ENCODE results near the gene PGC. TPM values are rescaled to one million over a fixed set of nuclear protein-coding genes. Genes with fewer than 3 reads are reported as not detected.

Gene PGC
- total RNA-seq, 1 donor from 2014 or later: not detected

DNA sequence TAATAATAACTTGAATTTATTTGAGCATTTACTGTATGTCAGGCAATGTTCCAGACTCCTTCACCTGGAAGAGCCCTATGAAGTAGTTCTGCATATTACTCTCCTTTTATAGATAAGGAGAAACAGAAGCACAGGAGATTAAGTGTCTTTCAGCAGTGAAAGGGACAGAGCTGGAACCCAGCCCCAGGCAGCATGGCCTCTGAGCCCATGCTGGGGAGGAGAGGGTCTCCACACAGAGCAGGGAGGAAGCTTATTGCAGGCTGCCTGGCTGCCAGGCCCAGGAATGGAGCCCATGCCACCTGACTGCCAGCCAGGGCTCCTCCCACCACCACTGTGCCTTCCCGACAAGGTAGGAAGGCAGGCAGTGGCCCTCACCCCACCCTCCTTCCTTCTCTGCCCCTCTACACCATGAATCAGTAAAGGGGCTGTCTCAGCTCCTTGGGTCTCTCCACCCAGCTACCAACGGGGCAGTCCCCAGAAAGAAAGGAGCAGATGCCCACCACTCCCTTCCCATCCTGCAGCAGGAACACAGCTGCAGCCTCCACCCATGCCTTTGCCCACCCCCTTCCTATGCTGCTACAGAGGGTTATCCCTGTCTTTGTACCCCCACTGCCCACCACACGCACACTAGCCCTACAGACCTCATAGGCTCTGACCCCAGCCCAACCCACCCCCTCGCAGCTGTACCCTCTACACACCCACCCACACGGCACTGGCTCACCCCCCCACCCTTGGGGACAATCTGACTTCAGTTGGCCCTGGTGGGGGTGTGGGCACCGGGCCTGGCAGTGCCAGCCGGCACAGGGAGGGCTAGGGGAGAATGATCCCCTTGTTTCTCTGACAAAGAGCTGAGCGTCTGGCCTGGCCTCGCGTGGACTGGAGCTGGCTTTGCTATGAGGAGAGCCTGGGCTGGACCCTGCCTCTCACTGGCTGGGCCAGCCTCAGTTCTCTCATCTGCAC lies 53.6 kb downstream of the PGC start:
- H3K36me3 Mint-ChIP-seq: no peaks in the 10 kb centered on the region
- H3K4me3 Mint-ChIP-seq: no peak overlapping the region
- H3K27me3 Mint-ChIP-seq (ENCODE audit: low read depth): peaks cover 3% of the 10 kb centered on the region
- no peak for DNase-seq (ENCODE audit: low spot score in 2 of 2, unreplicated experiment in 2 of 2)
- TF ChIP-seq, protein P1, sequence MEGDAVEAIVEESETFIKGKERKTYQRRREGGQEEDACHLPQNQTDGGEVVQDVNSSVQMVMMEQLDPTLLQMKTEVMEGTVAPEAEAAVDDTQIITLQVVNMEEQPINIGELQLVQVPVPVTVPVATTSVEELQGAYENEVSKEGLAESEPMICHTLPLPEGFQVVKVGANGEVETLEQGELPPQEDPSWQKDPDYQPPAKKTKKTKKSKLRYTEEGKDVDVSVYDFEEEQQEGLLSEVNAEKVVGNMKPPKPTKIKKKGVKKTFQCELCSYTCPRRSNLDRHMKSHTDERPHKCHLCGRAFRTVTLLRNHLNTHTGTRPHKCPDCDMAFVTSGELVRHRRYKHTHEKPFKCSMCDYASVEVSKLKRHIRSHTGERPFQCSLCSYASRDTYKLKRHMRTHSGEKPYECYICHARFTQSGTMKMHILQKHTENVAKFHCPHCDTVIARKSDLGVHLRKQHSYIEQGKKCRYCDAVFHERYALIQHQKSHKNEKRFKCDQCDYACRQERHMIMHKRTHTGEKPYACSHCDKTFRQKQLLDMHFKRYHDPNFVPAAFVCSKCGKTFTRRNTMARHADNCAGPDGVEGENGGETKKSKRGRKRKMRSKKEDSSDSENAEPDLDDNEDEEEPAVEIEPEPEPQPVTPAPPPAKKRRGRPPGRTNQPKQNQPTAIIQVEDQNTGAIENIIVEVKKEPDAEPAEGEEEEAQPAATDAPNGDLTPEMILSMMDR (IDR thresholded peaks at IDR 0.05; ENCODE audit: unreplicated experiment): no peak
- H3K27ac Mint-ChIP-seq: no peak overlapping the region
- peaks cover 12% of the 10 kb centered on the region for H3K4me1 Mint-ChIP-seq
- no peaks in the 10 kb centered on the region for H3K9me3 Mint-ChIP-seq

DNA sequence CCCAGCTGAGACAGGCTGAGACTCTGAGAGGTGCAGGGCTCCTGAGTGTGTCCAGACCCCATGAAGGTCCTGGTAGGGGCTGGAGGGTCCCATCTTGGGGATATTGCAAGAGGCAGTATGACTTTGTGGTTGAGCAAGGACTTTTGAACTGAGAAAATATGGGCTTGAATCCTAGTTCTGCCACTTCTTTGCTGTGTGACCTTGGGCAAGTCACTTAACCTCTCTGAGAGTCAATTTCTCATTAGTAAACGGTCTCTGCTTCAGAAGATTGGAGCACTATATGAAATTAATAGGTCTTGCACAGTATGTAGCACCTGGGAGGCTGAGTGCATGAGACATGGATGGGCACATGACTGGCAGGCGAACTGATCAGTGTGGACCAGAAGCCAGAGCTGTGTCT lies 54.5 kb downstream of the PGC start:
- H3K27ac Mint-ChIP-seq: no peak overlapping the region
- peaks cover 3% of the 10 kb centered on the region for H3K27me3 Mint-ChIP-seq (ENCODE audit: low read depth)
- DNase-seq (ENCODE audit: low spot score in 2 of 2, unreplicated experiment in 2 of 2): no peak

DNA sequence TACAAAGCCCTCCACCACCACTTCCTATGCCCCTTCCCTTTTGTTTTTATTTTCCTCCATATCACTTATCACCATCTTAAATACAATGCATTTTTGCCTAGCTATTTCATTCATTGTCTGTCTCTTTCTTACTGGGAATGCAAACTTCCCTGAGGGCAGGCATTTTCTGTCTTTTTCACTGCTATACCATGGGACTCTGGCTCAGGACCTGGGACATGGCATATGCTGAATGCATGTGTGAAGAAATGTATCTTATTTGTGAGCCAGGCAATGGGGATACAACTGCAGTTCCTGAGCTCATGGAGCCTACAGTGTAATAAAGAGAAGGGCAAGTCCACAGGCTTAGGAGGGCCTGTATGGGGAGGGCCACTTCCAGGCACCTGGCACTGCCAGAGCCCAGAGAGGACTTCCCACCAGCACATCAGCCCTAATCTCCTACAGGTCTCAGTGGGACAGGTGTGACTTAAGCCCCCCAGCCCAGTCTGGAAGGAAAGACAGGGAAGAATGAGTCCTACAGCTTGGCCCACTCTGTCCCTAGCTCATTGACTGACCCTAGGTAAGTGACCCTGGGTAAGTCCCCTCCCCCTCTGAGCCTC lies 55.0 kb downstream of the PGC start:
- Mint-ChIP-seq H3K36me3 (no peaks in the 10 kb centered on the region), H3K27me3 (ENCODE audit: low read depth) (peaks cover 3% of the 10 kb centered on the region), H3K27ac (no peak overlapping the region), H3K9me3 (no peaks in the 10 kb centered on the region), H3K4me3 (no peak overlapping the region), H3K4me1 (no peaks in the 10 kb centered on the region)
- DNase-seq (ENCODE audit: low spot score in 2 of 2, unreplicated experiment in 2 of 2): no peak
- TF ChIP-seq, protein P1 (IDR thresholded peaks at IDR 0.05; ENCODE audit: unreplicated experiment): no peak

More for the DNA sequence above, 54.5 kb downstream of the PGC start:
- H3K4me3 Mint-ChIP-seq: no peak overlapping the region
- H3K4me1 Mint-ChIP-seq: peaks cover 4% of the 10 kb centered on the region
- H3K36me3 Mint-ChIP-seq: no peaks in the 10 kb centered on the region
- H3K9me3 Mint-ChIP-seq: no peaks in the 10 kb centered on the region
- TF ChIP-seq, protein P1 (IDR thresholded peaks at IDR 0.05; ENCODE audit: unreplicated experiment): no peak

DNA sequence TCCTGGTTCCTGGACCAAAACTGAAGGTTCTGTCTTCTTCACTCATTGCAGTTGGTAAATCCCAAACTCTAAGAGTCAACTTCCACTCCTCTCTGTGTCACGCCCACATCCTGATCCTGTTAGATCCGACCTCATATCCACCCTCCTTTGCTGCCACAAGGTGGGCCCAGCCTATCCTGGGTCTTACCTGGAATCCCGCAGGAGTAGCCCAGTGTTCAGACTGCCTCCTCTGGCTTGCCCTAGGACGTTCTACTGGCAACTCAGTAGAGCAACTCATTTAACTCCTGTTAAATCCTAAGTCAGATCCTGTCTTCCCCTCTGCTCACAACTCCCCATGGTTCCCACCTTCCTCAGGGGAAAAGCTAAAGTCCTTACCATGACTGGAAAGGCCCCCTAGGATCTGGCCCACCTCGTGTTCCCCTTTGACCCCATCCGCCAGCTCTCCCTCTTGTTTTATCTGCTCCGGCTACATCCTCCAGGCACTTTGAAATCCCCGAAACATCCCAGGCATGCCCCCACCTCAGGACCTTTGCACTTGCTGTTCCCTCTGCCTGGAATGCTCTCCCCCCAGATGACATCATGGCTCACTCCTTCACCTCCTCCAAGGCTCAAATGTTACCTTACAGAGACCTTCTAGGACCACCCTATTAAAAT lies 55.6 kb downstream of the PGC start:
- Mint-ChIP-seq H3K9me3 (no peaks in the 10 kb centered on the region), H3K27ac (no peak overlapping the region), H3K4me1 (no peaks in the 10 kb centered on the region), H3K27me3 (ENCODE audit: low read depth) (peaks cover 3% of the 10 kb centered on the region), H3K36me3 (no peaks in the 10 kb centered on the region), H3K4me3 (no peak overlapping the region)
- DNase-seq (ENCODE audit: low spot score in 2 of 2, unreplicated experiment in 2 of 2): no peak
- TF ChIP-seq, protein P1 (IDR thresholded peaks at IDR 0.05; ENCODE audit: unreplicated experiment): no peak

DNA sequence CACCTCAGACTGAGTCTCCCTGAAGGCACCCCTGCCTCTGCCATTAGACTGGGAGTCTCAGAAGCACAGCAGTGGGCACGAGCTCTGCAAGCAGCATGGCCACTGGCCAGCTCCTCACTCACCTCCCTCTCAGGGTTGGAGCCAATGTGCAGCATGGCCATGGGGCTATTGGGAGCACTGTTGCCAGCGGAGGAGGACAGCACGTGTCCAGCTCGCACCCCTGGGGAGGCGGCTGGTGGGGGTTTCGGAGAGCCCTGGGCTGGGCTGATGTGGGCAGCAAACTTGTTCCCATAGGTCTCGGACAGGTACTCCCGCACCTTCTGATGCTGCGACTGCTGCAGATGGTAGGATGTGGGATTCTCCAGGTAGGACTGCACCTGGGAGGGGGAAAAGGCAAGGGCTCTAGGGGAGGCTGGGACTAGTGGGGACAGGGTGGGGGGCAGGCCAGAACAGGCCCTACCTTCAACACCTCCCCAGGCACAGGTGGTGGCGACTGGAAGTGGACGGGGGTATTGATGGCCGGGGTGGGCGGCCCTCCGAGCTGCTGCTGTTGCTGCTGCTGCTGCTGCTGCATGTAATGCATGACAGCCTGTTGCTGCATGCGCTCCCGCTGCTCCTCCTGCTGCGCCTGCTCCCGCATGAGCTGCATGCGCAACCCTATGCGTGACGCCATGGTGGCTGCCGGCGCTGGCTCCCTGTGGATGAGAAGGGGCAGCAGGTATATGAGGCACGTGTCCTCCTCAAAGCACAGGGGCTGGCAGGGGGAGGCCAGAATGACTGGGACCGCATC lies 56.5 kb downstream of the PGC start:
- Mint-ChIP-seq H3K4me1 (no peaks in the 10 kb centered on the region), H3K27ac (no peak overlapping the region), H3K4me3 (no peak overlapping the region), H3K36me3 (no peaks in the 10 kb centered on the region), H3K9me3 (no peaks in the 10 kb centered on the region), H3K27me3 (ENCODE audit: low read depth) (peaks cover 3% of the 10 kb centered on the region)
- no peak for DNase-seq (ENCODE audit: low spot score in 2 of 2, unreplicated experiment in 2 of 2)
- TF ChIP-seq, protein P1 (IDR thresholded peaks at IDR 0.05; ENCODE audit: unreplicated experiment): no peak

All from mesothelial cell of epicardium (in vitro differentiated cells).